Measurements from ENCODE around the gene TMEM179.

Gene TMEM179

GRCh38 chr14:104554608-104555429, 49.8 kb downstream of the TMEM179 start:
- DNase-seq (ENCODE audit: low read depth) = no peak

GRCh38 chr14:104554088-104554607, 50.4 kb downstream of the TMEM179 start:
- no peak for DNase-seq (ENCODE audit: low read depth)

GRCh38 chr14:104553166-104554087, 51.1 kb downstream of the TMEM179 start:
- no peak for DNase-seq (ENCODE audit: low read depth)

- no peak for DNase-seq (ENCODE audit: low read depth)
Observed at GRCh38 chr14:104552738-104553125, 51.8 kb downstream of the TMEM179 start.

- no peak for DNase-seq (ENCODE audit: low read depth)
Observed at GRCh38 chr14:104551851-104552737, 52.5 kb downstream of the TMEM179 start.

GRCh38 chr14:104550861-104551728, 53.5 kb downstream of the TMEM179 start:
- no peak for DNase-seq (ENCODE audit: low read depth)

- DNase-seq (ENCODE audit: low read depth) = no peak
Observed at GRCh38 chr14:104550340-104550860, 54.2 kb downstream of the TMEM179 start.

- DNase-seq (ENCODE audit: low read depth) = no peak
Observed at GRCh38 chr14:104549536-104550339, 54.8 kb downstream of the TMEM179 start.

- no peak for DNase-seq (ENCODE audit: low read depth)
Observed at GRCh38 chr14:104548802-104549535, 55.6 kb downstream of the TMEM179 start.

GRCh38 chr14:104547998-104548700, 56.4 kb downstream of the TMEM179 start:
- no peak for DNase-seq (ENCODE audit: low read depth)

GRCh38 chr14:104547310-104547997, 57.1 kb downstream of the TMEM179 start:
- DNase-seq (ENCODE audit: low read depth) = no peak

GRCh38 chr14:104546591-104547309, 57.8 kb downstream of the TMEM179 start:
- no peak for DNase-seq (ENCODE audit: low read depth)

- no peak for DNase-seq (ENCODE audit: low read depth)
Observed at GRCh38 chr14:104545942-104546501, 58.5 kb downstream of the TMEM179 start.

- no peak for DNase-seq (ENCODE audit: low read depth)
Observed at GRCh38 chr14:104545151-104545941, 59.2 kb downstream of the TMEM179 start.

GRCh38 chr14:104544362-104544961, 60.1 kb downstream of the TMEM179 start:
- no peak for DNase-seq (ENCODE audit: low read depth)
